Fibroblast of upper back skin (primary cell): ENCODE results near the gene DPP10.

ENCODE experiments used
- DNase-seq: peaks from one replicate; pipeline ENCODE4 v3.0.0-alpha.2; 2013

Gene DPP10

GRCh38 chr2:115807276-115807675 lies 1364.8 kb downstream of the DPP10 start:
- no peak for DNase-seq

- DNase-seq, result no peak
These were observed 1383.5 kb downstream of the DPP10 start for GRCh38 chr2:115825912-115826311.

GRCh38 chr2:115833196-115833595 lies 1390.8 kb downstream of the DPP10 start:
- no peak for DNase-seq

- no peak for DNase-seq
These were observed 1396.1 kb downstream of the DPP10 start for GRCh38 chr2:115838539-115838938.

GRCh38 chr2:115842306-115842705 lies 1399.9 kb downstream of the DPP10 start:
- DNase-seq, result no peak

DNA sequence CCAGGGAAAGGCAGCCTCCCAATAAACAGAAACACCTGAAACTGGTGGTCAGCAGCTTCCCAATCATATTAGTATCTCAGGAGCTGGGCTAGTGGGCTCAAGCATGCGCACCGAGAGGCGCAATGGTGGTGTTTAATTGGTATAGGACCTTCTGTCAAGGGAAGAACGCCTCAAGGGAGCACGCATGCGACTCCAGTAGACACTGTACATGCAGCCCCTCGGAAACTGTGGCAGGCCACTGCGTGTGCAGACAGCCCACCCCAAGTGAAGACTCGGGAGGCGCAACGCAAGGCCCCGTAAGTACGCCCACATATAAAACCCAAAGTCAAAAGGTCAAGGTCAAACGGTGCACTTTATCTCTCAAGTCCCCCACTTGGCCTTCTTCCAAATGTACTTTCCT lies 1405.8 kb downstream of the DPP10 start:
- DNase-seq, result no peak

- no peak for DNase-seq
These were observed 1424.6 kb downstream of the DPP10 start for GRCh38 chr2:115867024-115867423.

GRCh38 chr2:115874427-115874826 lies 1432.0 kb downstream of the DPP10 start:
- DNase-seq, result no peak

- DNase-seq, result no peak
These were observed 1438.1 kb downstream of the DPP10 start for GRCh38 chr2:115880558-115880957.

- no peak for DNase-seq
These were observed 1444.9 kb downstream of the DPP10 start for GRCh38 chr2:115887209-115887776.
